ENCODE results near the gene AFAP1. TPM values are rescaled to one million over a fixed set of nuclear protein-coding genes. Genes with fewer than 3 reads are reported as not detected.

AFAP1 gene
- total and polyA plus RNA-seq, 2 of the 4 experiments (the other 2 are of a cell fraction): 48.2 to 80.9 TPM

DNA sequence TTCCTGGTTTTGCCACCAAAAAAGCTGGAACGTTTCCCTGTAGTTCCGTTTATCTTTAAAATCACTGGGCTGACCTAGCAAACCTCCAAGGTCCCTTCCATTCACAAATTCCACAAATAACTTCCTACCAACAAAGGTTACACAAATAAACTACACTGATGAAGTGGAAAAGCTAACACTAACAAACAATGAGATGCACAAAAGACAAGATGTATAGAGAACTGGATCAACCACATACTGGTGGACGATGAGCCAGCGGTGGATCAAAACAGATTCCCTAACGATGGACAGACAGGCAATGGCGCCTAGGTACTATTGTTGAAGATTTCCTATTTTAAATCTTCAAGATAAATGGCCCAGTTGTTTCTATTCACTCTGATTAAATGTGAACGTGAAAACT lies 15.5 kb downstream of the AFAP1 start:
- TF ChIP-seq RFX5 (IDR thresholded peaks at IDR 0.05; ENCODE audit: low read depth, low read length) (no peak), CHD1 (IDR thresholded peaks at IDR 0.05; ENCODE audit: low read depth, low read length) (no peak), CEBPB (IDR thresholded peaks at IDR 0.05; ENCODE audit: low read depth, low read length) (no peak), SMC3 (IDR thresholded peaks at IDR 0.05; ENCODE audit: low read depth, low read length) (no peak), RAD21 (IDR thresholded peaks at IDR 0.05; ENCODE audit: low read length) (no peak)
- TF ChIP-seq, protein P1, sequence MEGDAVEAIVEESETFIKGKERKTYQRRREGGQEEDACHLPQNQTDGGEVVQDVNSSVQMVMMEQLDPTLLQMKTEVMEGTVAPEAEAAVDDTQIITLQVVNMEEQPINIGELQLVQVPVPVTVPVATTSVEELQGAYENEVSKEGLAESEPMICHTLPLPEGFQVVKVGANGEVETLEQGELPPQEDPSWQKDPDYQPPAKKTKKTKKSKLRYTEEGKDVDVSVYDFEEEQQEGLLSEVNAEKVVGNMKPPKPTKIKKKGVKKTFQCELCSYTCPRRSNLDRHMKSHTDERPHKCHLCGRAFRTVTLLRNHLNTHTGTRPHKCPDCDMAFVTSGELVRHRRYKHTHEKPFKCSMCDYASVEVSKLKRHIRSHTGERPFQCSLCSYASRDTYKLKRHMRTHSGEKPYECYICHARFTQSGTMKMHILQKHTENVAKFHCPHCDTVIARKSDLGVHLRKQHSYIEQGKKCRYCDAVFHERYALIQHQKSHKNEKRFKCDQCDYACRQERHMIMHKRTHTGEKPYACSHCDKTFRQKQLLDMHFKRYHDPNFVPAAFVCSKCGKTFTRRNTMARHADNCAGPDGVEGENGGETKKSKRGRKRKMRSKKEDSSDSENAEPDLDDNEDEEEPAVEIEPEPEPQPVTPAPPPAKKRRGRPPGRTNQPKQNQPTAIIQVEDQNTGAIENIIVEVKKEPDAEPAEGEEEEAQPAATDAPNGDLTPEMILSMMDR (conservative IDR thresholded peaks at IDR 0.05; ENCODE audit: low read depth, low read length): no peak
- TF ChIP-seq, protein P2, sequence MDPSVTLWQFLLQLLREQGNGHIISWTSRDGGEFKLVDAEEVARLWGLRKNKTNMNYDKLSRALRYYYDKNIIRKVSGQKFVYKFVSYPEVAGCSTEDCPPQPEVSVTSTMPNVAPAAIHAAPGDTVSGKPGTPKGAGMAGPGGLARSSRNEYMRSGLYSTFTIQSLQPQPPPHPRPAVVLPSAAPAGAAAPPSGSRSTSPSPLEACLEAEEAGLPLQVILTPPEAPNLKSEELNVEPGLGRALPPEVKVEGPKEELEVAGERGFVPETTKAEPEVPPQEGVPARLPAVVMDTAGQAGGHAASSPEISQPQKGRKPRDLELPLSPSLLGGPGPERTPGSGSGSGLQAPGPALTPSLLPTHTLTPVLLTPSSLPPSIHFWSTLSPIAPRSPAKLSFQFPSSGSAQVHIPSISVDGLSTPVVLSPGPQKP (IDR thresholded peaks at IDR 0.05; ENCODE audit: borderline replicate concordance, low read depth, low read length): no peak
- TF ChIP-seq, protein P3, sequence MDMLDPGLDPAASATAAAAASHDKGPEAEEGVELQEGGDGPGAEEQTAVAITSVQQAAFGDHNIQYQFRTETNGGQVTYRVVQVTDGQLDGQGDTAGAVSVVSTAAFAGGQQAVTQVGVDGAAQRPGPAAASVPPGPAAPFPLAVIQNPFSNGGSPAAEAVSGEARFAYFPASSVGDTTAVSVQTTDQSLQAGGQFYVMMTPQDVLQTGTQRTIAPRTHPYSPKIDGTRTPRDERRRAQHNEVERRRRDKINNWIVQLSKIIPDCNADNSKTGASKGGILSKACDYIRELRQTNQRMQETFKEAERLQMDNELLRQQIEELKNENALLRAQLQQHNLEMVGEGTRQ (IDR thresholded peaks at IDR 0.05; ENCODE audit: low read depth, low read length): no peak
- H3K14ac ChIP-seq (replicated peaks; ENCODE audit: low read depth, low read length): no peak overlapping the region
- H3K56ac ChIP-seq (ENCODE audit: extremely low read depth, insufficient read depth, low read length): no peak overlapping the region
- peaks cover 8 to 76% of the 10 kb centered on the region in 2 experiments for H3K79me1 ChIP-seq (ENCODE audit: low read depth in 1 of 2, low read length in 2 of 2)
- no peak overlapping the region for H4K91ac ChIP-seq (ENCODE audit: insufficient read depth, low read depth, low read length)
- intact Hi-C loops (cut with micrococcal nuclease): no loop called here
- no peak overlapping the region for H3K27ac ChIP-seq (ENCODE audit: insufficient read depth, low read length)
- H3K4me1 ChIP-seq (ENCODE audit: control insufficient read depth, insufficient read depth, low read length): peaks cover 29% of the 10 kb centered on the region
- WGBS, 2 experiments (ENCODE audit: extremely low coverage in 2 of 2, insufficient read length in 1 of 2): 30% methylated on average over 2 of the region's 7 CpGs; no CpG with 5 or more reads in 1 of the 2 experiments
- peaks cover 8% of the 10 kb centered on the region for H3K36me3 ChIP-seq (ENCODE audit: control insufficient read depth, insufficient read depth, low read length)
- no peak overlapping the region for H2BK20ac ChIP-seq (ENCODE audit: low read depth, low read length)
- H2AK5ac ChIP-seq (ENCODE audit: low read depth, low read length): no peak overlapping the region
- H2BK5ac ChIP-seq (ENCODE audit: low read depth, low read length, poor library complexity, severe bottlenecking): peak overlapping the region; percentile 31
- ChIA-PET CTCF (interaction anchor here (1.1 to 2.8 kb wide), 2 partner anchors 10 to 120 kb away, joined by 3 to 10 read pairs; no protein-coding TSS in a partner anchor), POLR2A (ENCODE audit: unreplicated experiment) (interaction anchor here (0.6 kb wide), 1 partner anchor 220 kb away, joined by 5 read pairs; no protein-coding TSS in a partner anchor)
- peaks cover 22% of the 10 kb centered on the region for H3K9me1 ChIP-seq (ENCODE audit: insufficient read depth, low read length)
- no peak overlapping the region for H3K4me3 ChIP-seq (ENCODE audit: insufficient read depth, low read depth, low read length)
- H4K5ac ChIP-seq (ENCODE audit: low read depth, low read length): no peak overlapping the region
- in situ Hi-C loops (cut with MboI; ENCODE audit: low sequenced_read_pairs): no loop called here
- 0 out of 4 replicates have a peak overlapping the region, but pooled peaks of 1 of the 2 experiments have one; percentile 22 for H4K8ac ChIP-seq (ENCODE audit: low read depth in 2 of 2, low read length in 2 of 2)
- H3K4ac ChIP-seq (ENCODE audit: low read depth, low read length): no peak overlapping the region
- H2AFZ ChIP-seq (replicated peaks; ENCODE audit: low read length, poor library complexity): no peak overlapping the region
- H3K23ac ChIP-seq (ENCODE audit: low read depth, low read length): no peak overlapping the region; the same call in 1 of the 2 replicates
- H2BK15ac ChIP-seq (ENCODE audit: low read depth, low read length): no peak overlapping the region
- peak overlapping the region; percentile 55 for H3K4me2 ChIP-seq (ENCODE audit: low read depth, low read length)
- DNase-seq (no peak), ATAC-seq (ENCODE audit: low read depth) (peak; percentile 50)
- BruUV-seq (replicated peaks): no TSS peak
- dilution Hi-C loops (cut with HindIII; ENCODE audit: low sequenced_read_pairs, unreplicated experiment): no loop called here
- H3K27me3 ChIP-seq (ENCODE audit: control insufficient read depth, insufficient read depth, low read length): no peaks in the 10 kb centered on the region
- H3K9ac ChIP-seq (ENCODE audit: low read depth, low read length): no peak overlapping the region
- no peak overlapping the region for H2AK9ac ChIP-seq (replicated peaks; ENCODE audit: low read depth, low read length, poor library complexity)
- no peak overlapping the region for H2BK120ac ChIP-seq (ENCODE audit: low read depth, low read length)
- no peaks in the 10 kb centered on the region for H3K9me3 ChIP-seq (ENCODE audit: control insufficient read depth, insufficient read depth, low read length)
- no peak overlapping the region for H3K18ac ChIP-seq (ENCODE audit: low read depth, low read length)
- H4K20me1 ChIP-seq (ENCODE audit: insufficient read depth, low read length): peaks cover 88% of the 10 kb centered on the region

Measured in IMR-90 (cell line).